Fibroblast of lung (primary cell): ENCODE data around the gene SLC39A10. TPM values are rescaled to one million over a fixed set of nuclear protein-coding genes. Genes with fewer than 3 reads are reported as not detected.

Experiments used
- DNase-seq, 2 donors: peaks; one replicate each; pipeline versions ENCODE4 v3.0.0 to v3.0.0-alpha.2; 2010; ENCODE audit warnings: low read depth in 2 of 2
- H2AFZ ChIP-seq: 2 replicates; pipeline ENCODE4 v1.5.1; 2012; ENCODE audit warnings: low read length, control low read depth, inconsistent platforms
- H3K27ac ChIP-seq: 2 replicates; pipeline ENCODE4 v1.5.1; 2011; ENCODE audit warnings: low read length, control low read depth; ENCODE audit not compliant: insufficient read depth
- H3K27me3 ChIP-seq: 2 replicates; pipeline ENCODE4 v1.5.1; 2011; ENCODE audit warnings: mild to moderate bottlenecking, low read length; ENCODE audit not compliant: control insufficient read depth, insufficient read depth
- H3K36me3 ChIP-seq: 2 replicates; pipeline ENCODE4 v1.5.1; 2011; ENCODE audit warnings: low read length; ENCODE audit not compliant: control insufficient read depth, insufficient read depth
- H3K4me1 ChIP-seq: 2 replicates; pipeline ENCODE4 v1.5.1; 2011; ENCODE audit warnings: low read length; ENCODE audit not compliant: control insufficient read depth, insufficient read depth; ENCODE audit errors: extremely low read depth
- H3K4me2 ChIP-seq: 2 replicates; pipeline ENCODE4 v1.5.1; 2011; ENCODE audit warnings: low read length, control low read depth; ENCODE audit not compliant: insufficient read depth; ENCODE audit errors: extremely low read depth
- H3K4me3 ChIP-seq, 4 experiments: fragments of 200-600 bp in 1 of 4; sonication (generic) in 1 of 4; replicated peaks in 1 of 4; 2 replicates each; pipeline ENCODE4 v1.5.1; 2011 to 2016; ENCODE audit warnings: low read length in 4 of 4, low read depth in 3 of 4, mild to moderate bottlenecking in 3 of 4, control low read depth in 2 of 4, inconsistent platforms in 1 of 4, mixed read lengths in 1 of 4; ENCODE audit not compliant: insufficient read depth in 1 of 4; ENCODE audit errors: control extremely low read depth in 1 of 4
- H3K79me2 ChIP-seq: 2 replicates; pipeline ENCODE4 v1.5.1; 2012; ENCODE audit warnings: mild to moderate bottlenecking, low read length, inconsistent platforms; ENCODE audit not compliant: control insufficient read depth, insufficient read depth
- H3K9ac ChIP-seq: 2 replicates; pipeline ENCODE4 v1.5.1; 2011; ENCODE audit warnings: mild to moderate bottlenecking, low read length, control low read depth; ENCODE audit not compliant: insufficient read depth
- H3K9me3 ChIP-seq: 2 replicates; pipeline ENCODE4 v1.5.1; 2012; ENCODE audit warnings: low read depth, low read length; ENCODE audit not compliant: control insufficient read depth, insufficient read depth
- H4K20me1 ChIP-seq: 2 replicates; pipeline ENCODE4 v1.5.1; 2011; ENCODE audit warnings: low read length; ENCODE audit not compliant: control insufficient read depth, insufficient read depth; ENCODE audit errors: extremely low read depth
- EZH2 ChIP-seq: IDR thresholded peaks from 2 replicates; pipeline ENCODE4 v1.5.1; 2012; ENCODE audit warnings: low read length, control low read depth, mild to moderate bottlenecking; ENCODE audit errors: missing control alignments
- polyA plus RNA-seq, 2 donors: library from polyadenylated mRNA; depleted of rRNA in 1 of 2; stranded (reverse) in 1 of 2; unstranded in 1 of 2; fragments of >200 nt; gene quantifications; 2 replicates each; pipeline ENCODE4 v1.2.1, GENCODE V29; 2011 to 2012; ENCODE audit warnings: missing spikeins in 1 of 2
- total RNA-seq: library from RNA; depleted of rRNA; stranded (reverse); fragments of >200 nt; gene quantifications from 2 replicates; pipeline ENCODE4 v1.2.1, GENCODE V29; 2014
- TF ChIP-seq, protein P1 (sequence below), 2 donors: IDR thresholded peaks in 1 of 2; conservative IDR thresholded peaks in 1 of 2; 1 replicate in 1 of 2; 2 replicates in 1 of 2; pipeline ENCODE4 v1.5.1; 2011 to 2012; ENCODE audit warnings: low read length in 2 of 2, control low read depth in 1 of 2, inconsistent platforms in 1 of 2, low read depth in 1 of 2, mild to moderate bottlenecking in 1 of 2

The SLC39A10 gene
- total and polyA plus RNA-seq, 2 donors (not counting 1 experiment from before 2014, with no cell fraction given) = 36.9 to 77.0 TPM

DNA sequence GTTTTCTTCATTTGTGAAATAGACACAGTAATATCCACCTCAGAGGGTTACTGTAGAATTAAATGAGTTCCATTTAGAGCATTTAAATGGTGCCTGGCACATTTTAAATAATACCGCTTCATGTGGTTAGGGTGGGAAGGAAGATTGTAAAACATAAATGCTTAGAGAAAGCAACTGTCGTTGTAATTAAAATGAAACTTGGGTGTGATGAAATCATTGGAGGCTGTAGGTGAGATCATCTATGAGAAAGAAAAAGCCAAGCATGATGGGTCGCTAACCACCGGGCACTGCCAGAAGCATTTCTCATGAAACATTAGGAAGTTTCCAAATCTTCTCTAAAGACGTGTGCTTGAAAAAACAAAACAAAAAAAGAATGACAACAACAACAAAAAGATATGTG, 8.2 kb upstream of the SLC39A10 start:
- TF ChIP-seq, protein P1, sequence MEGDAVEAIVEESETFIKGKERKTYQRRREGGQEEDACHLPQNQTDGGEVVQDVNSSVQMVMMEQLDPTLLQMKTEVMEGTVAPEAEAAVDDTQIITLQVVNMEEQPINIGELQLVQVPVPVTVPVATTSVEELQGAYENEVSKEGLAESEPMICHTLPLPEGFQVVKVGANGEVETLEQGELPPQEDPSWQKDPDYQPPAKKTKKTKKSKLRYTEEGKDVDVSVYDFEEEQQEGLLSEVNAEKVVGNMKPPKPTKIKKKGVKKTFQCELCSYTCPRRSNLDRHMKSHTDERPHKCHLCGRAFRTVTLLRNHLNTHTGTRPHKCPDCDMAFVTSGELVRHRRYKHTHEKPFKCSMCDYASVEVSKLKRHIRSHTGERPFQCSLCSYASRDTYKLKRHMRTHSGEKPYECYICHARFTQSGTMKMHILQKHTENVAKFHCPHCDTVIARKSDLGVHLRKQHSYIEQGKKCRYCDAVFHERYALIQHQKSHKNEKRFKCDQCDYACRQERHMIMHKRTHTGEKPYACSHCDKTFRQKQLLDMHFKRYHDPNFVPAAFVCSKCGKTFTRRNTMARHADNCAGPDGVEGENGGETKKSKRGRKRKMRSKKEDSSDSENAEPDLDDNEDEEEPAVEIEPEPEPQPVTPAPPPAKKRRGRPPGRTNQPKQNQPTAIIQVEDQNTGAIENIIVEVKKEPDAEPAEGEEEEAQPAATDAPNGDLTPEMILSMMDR (conservative IDR thresholded peaks at IDR 0.05 in 1 of 2, IDR thresholded peaks at IDR 0.05 in 1 of 2; ENCODE audit: low read depth in 1 of 2, low read length in 2 of 2) = no peak
- no peak for TF ChIP-seq EZH2
- H3K4me1 ChIP-seq = no peaks in the 10 kb centered on the region
- no peak overlapping the region for H3K4me2 ChIP-seq
- no peaks in the 10 kb centered on the region for H4K20me1 ChIP-seq
- H2AFZ ChIP-seq = no peak overlapping the region
- H3K36me3 ChIP-seq = no peaks in the 10 kb centered on the region
- no peak overlapping the region for H3K4me3 ChIP-seq
- no peak overlapping the region for H3K9ac ChIP-seq
- no peak for DNase-seq
- H3K9me3 ChIP-seq = no peaks in the 10 kb centered on the region
- no peaks in the 10 kb centered on the region for H3K79me2 ChIP-seq
- H3K27me3 ChIP-seq = no peaks in the 10 kb centered on the region
- H3K27ac ChIP-seq = no peak overlapping the region

DNA sequence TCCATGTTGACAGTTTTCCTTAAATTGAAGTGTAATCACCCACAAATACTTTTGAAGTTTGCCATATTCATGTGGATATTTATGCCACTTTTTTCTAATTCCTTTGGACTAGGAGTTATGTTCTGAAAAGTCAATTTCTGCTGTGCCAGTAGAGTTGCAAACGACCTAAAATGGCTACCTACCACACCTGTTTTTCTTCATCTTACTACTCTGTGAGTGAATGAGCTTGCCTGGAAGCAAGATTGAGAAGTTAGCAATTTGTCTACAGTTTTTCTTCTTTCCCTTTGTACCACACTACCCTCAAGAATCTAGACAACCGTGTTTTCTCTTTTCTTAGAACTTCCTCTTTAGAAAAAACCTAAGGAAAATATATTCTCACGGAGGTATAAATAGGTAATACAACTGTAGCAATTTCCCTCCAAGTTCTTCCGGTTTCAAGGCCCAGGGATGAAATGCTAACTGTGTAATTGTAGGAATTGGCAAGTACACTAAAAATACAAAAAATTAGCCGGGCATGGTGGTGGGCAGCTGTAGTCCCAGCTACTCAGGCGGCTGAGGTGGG, 7.3 kb upstream of the SLC39A10 start:
- Histone ChIP-seq H3K79me2 (no peaks in the 10 kb centered on the region), H3K4me3 (no peak overlapping the region), H3K9me3 (no peaks in the 10 kb centered on the region), H4K20me1 (no peaks in the 10 kb centered on the region), H3K36me3 (no peaks in the 10 kb centered on the region), H3K4me2 (no peak overlapping the region), H3K9ac (no peak overlapping the region), H2AFZ (no peak overlapping the region), H3K27ac (no peak overlapping the region), H3K4me1 (no peaks in the 10 kb centered on the region), H3K27me3 (no peaks in the 10 kb centered on the region)
- DNase-seq = no peak
- TF ChIP-seq, protein P1 (conservative IDR thresholded peaks at IDR 0.05 in 1 of 2, IDR thresholded peaks at IDR 0.05 in 1 of 2; ENCODE audit: low read depth in 1 of 2, low read length in 2 of 2) = no peak
- TF ChIP-seq EZH2 = no peak

DNA sequence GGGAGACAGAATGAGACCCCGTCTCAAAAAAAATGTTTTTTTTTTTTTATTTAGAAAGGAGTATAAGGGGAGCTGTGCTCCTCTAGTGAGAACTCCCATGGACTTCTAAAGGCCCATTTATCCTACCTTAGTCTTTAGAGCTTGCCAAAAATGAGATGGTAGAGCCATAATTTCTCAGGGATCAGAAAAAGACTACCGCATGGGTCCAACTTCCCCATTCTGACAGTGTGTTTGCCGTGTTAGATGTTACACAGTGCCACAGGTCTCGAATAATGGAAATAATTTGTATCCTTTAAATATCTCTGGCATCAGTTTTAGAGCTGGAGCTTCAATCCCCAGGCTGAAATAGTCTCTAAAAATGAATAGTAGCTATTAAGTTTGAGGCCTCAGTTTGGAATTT, 6.0 kb upstream of the SLC39A10 start:
- H3K4me1 ChIP-seq = peaks cover under 1% of the 10 kb centered on the region
- no peak overlapping the region for H3K4me2 ChIP-seq
- no peak overlapping the region for H3K4me3 ChIP-seq
- no peaks in the 10 kb centered on the region for H4K20me1 ChIP-seq
- no peak overlapping the region for H3K27ac ChIP-seq
- no peak overlapping the region for H2AFZ ChIP-seq
- H3K9ac ChIP-seq = no peak overlapping the region
- no peaks in the 10 kb centered on the region for H3K36me3 ChIP-seq
- DNase-seq = no peak
- H3K9me3 ChIP-seq = no peaks in the 10 kb centered on the region
- TF ChIP-seq, protein P1 (conservative IDR thresholded peaks at IDR 0.05 in 1 of 2, IDR thresholded peaks at IDR 0.05 in 1 of 2; ENCODE audit: low read depth in 1 of 2, low read length in 2 of 2) = no peak
- no peak for TF ChIP-seq EZH2
- H3K27me3 ChIP-seq = no peaks in the 10 kb centered on the region
- H3K79me2 ChIP-seq = no peaks in the 10 kb centered on the region
